ENCODE measurements around the gene HINFP. TPM values are rescaled to one million over a fixed set of nuclear protein-coding genes. Genes with fewer than 3 reads are reported as not detected.

Gene HINFP
- total and polyA plus RNA-seq, 9 of the 15 experiments (the other 6 are each of a cell fraction or from before 2014, with no cell fraction given): 13.8 to 34.1 (median 22.5) TPM

GRCh38 chr11:119100994-119101758, 20.2 kb upstream of the HINFP start (continued):
- TF ChIP-seq SFPQ (IDR thresholded peaks at IDR 0.05; ENCODE audit: low read depth, low read length): no peak
- no peak for TF ChIP-seq NR4A1 (CRISPR knock-in tag; IDR thresholded peaks at IDR 0.05)
- TF ChIP-seq NR4A1 (tag; IDR thresholded peaks at IDR 0.05): no peak
- no peak for TF ChIP-seq ESRRA (IDR thresholded peaks at IDR 0.05; ENCODE audit: borderline replicate concordance, low read depth)
- TF ChIP-seq BRF2 (IDR thresholded peaks at IDR 0.05; ENCODE audit: borderline replicate concordance, insufficient read depth, insufficient read length): no peak
- no peak for TF ChIP-seq POU5F1 (IDR thresholded peaks at IDR 0.05; ENCODE audit: borderline replicate concordance, low read depth, low read length, partially characterized antibody)
- no peak for TF ChIP-seq SMARCB1 (IDR thresholded peaks at IDR 0.05; ENCODE audit: insufficient read length, low read depth)
- TF ChIP-seq CREB3 (tag; conservative IDR thresholded peaks at IDR 0.05; ENCODE audit: low read depth): no peak
- no peak for TF ChIP-seq CCAR2 (IDR thresholded peaks at IDR 0.05; ENCODE audit: low read depth, low read length)
- TF ChIP-seq GTF3C2 (IDR thresholded peaks at IDR 0.05; ENCODE audit: borderline replicate concordance, extremely low read depth, insufficient read length): no peak
- no peak; the same call in 1 of the 2 replicates for TF ChIP-seq CREB1 (IDR thresholded peaks at IDR 0.05)
- no peak for TF ChIP-seq CREB1 (CRISPR knock-in tag; IDR thresholded peaks at IDR 0.05)
- peak in 1 of 2 experiments; percentile 33 for TF ChIP-seq E2F6 (IDR thresholded peaks at IDR 0.05; ENCODE audit: borderline replicate concordance in 1 of 2, extremely low read depth in 1 of 2, insufficient read depth in 1 of 2, insufficient read length in 1 of 2, low read depth in 1 of 2, low read length in 1 of 2, poor library complexity in 1 of 2, severe bottlenecking in 1 of 2)
- TF ChIP-seq PPARD (CRISPR knock-in tag; IDR thresholded peaks at IDR 0.05): no peak
- no peak for TF ChIP-seq E2F1 (CRISPR knock-in tag; IDR thresholded peaks at IDR 0.05)
- TF ChIP-seq CXXC5 (CRISPR knock-in tag; IDR thresholded peaks at IDR 0.05): no peak
